HCT116 (cell line): Measurements from ENCODE around the gene IFT122. TPM values are rescaled to one million over a fixed set of nuclear protein-coding genes. Genes with fewer than 3 reads are reported as not detected.

ENCODE experiments used
- ATAC-seq: fragments of 200-7000 bp; cut with Tn5 transposase; 2 replicates; pipeline ENCODE4 v1.9.1; 2020; ENCODE audit warnings: mild to moderate bottlenecking, moderate library complexity
- BruUV-seq: library from RNA; stranded (reverse); fragments of 400-500 nt; replicated peaks from 2 replicates; lab custom pipeline; 2021; lab: Mats Ljungman, UMichigan
- CTCF ChIA-PET: fragments of 300-600 bp; sonication (Branson Sonifier 250); formaldehyde crosslinking; loops from one replicate; lab custom pipeline; 2021; ENCODE audit warnings: antibody characterized with exemption; lab: Charles Lee
- POLR2A ChIA-PET: fragments of 300-600, 350-600 bp; sonication (Branson Sonifier 250); formaldehyde crosslinking; loops from one replicate; lab custom pipeline; 2021; ENCODE audit warnings: antibody characterized with exemption; lab: Charles Lee
- RAD21 ChIA-PET, 2 experiments: fragments of 300-600 bp; sonication (Branson Sonifier 250); formaldehyde crosslinking; loops; one replicate each; lab custom pipeline; 2023; ENCODE audit warnings: low total read pairs in 2 of 2; ENCODE audit not compliant: uncharacterized antibody in 2 of 2, unreplicated experiment in 2 of 2, low non-redundant PET in 1 of 2; lab: Charles Lee
- DNase-seq: peaks from one replicate; pipeline ENCODE4 v3.0.0-alpha.2; 2010; ENCODE audit warnings: low read depth, low spot score
- H2AFZ ChIP-seq: fragments of 200-600 bp; shearing (Covaris generic), sonication (generic); 2 replicates; pipeline ENCODE4 v1.6.1; 2017; ENCODE audit warnings: low read depth, mixed run types, mixed read lengths, antibody characterized with exemption, low read length; ENCODE audit not compliant: poor library complexity, severe bottlenecking
- H3K27ac ChIP-seq: 2 replicates; pipeline ENCODE4 v1.5.1; 2012; ENCODE audit warnings: low read depth, low read length
- H3K27me3 ChIP-seq: fragments of 200-600 bp; sonication (generic); 2 replicates; pipeline ENCODE4 v1.6.1; 2016; ENCODE audit warnings: mixed run types, low read length, mixed read lengths; ENCODE audit not compliant: insufficient read depth
- H3K36me3 ChIP-seq, 2 experiments: fragments of 200-500 bp in 1 of 2; fragments of 200-600 bp in 1 of 2; sonication (Bioruptor generic) in 1 of 2; sonication (generic) in 1 of 2; 2 replicates each; pipeline versions ENCODE4 v1.5.1 to v1.6.1; 2014 to 2016; ENCODE audit warnings: low read length in 2 of 2, inconsistent platforms in 1 of 2, mixed read lengths in 1 of 2, mixed run types in 1 of 2; ENCODE audit not compliant: insufficient read depth in 2 of 2, control insufficient read depth in 1 of 2
- H3K4me1 ChIP-seq, 2 experiments: fragments of 200-600 bp in 1 of 2; sonication (generic) in 1 of 2; 2 replicates each; pipeline versions ENCODE4 v1.5.1 to v1.6.1; 2012 to 2017; ENCODE audit warnings: low read length in 2 of 2, inconsistent platforms in 1 of 2, mild to moderate bottlenecking in 1 of 2, mixed read lengths in 1 of 2, mixed run types in 1 of 2, moderate library complexity in 1 of 2; ENCODE audit not compliant: insufficient read depth in 2 of 2, control insufficient read depth in 1 of 2
- H3K4me2 ChIP-seq: fragments of 200-600 bp; sonication (generic); 2 replicates; pipeline ENCODE4 v1.6.1; 2017; ENCODE audit warnings: mixed run types, low read length, mixed read lengths
- H3K4me3 ChIP-seq, 2 experiments: fragments of 200-600 bp in 1 of 2; sonication (generic) in 1 of 2; replicated peaks in 1 of 2; 2 replicates each; pipeline ENCODE4 v1.5.1; 2011 to 2016; ENCODE audit warnings: low read length in 2 of 2, control low read depth in 1 of 2, low read depth in 1 of 2, mild to moderate bottlenecking in 1 of 2, mixed read lengths in 1 of 2, mixed run types in 1 of 2
- H3K79me2 ChIP-seq: fragments of 200-600 bp; sonication (generic); 2 replicates; pipeline ENCODE4 v1.6.1; 2017; ENCODE audit warnings: mild to moderate bottlenecking, mixed run types, low read length, moderate library complexity, mixed read lengths; ENCODE audit not compliant: insufficient read depth
- H3K9ac ChIP-seq: fragments of 200-600 bp; sonication (generic); 2 replicates; pipeline ENCODE4 v1.6.1; 2016; ENCODE audit warnings: low read length, mixed read lengths
- H3K9me2 ChIP-seq: fragments of 200-600 bp; sonication (generic), shearing (Covaris generic); 2 replicates; pipeline ENCODE4 v1.6.1; 2017; ENCODE audit warnings: mixed run types, mild to moderate bottlenecking, moderate library complexity; ENCODE audit not compliant: insufficient read depth
- H3K9me3 ChIP-seq, 2 experiments: fragments of 200-500 bp in 1 of 2; fragments of 200-600 bp in 1 of 2; sonication (Bioruptor generic) in 1 of 2; sonication (generic) in 1 of 2; 2 replicates each; pipeline ENCODE4 v1.6.1; 2014 to 2017; ENCODE audit warnings: low read length in 2 of 2, mixed read lengths in 2 of 2, inconsistent platforms in 1 of 2, low read depth in 1 of 2, mild to moderate bottlenecking in 1 of 2, mixed run types in 1 of 2, moderate library complexity in 1 of 2; ENCODE audit not compliant: control insufficient read depth in 1 of 2, insufficient read depth in 1 of 2
- H4K20me1 ChIP-seq: fragments of 200-600 bp; sonication (generic), shearing (Covaris generic); 2 replicates; pipeline ENCODE4 v1.6.1; 2017; ENCODE audit warnings: mixed run types, mild to moderate bottlenecking, moderate library complexity; ENCODE audit not compliant: insufficient read depth
- ATF3 ChIP-seq: IDR thresholded peaks from 2 replicates; pipeline ENCODE4 v1.6.1; 2012
- CBX3 ChIP-seq: IDR thresholded peaks from 2 replicates; pipeline ENCODE4 v1.6.1; 2012; ENCODE audit warnings: low read depth
- CEBPB ChIP-seq: IDR thresholded peaks from 2 replicates; pipeline ENCODE4 v1.6.1; 2012; ENCODE audit warnings: low read depth
- CTCF ChIP-seq, 3 experiments: fragments of 200-600 bp in 1 of 3; sonication (generic) in 1 of 3; IDR thresholded peaks in 2 of 3; conservative IDR thresholded peaks in 1 of 3; 2 replicates each; pipeline ENCODE4 v1.5.1; 2012 to 2017; ENCODE audit warnings: low read depth in 2 of 3, low read length in 2 of 3, antibody characterized with exemption in 1 of 3, borderline replicate concordance in 1 of 3, control low read depth in 1 of 3, mild to moderate bottlenecking in 1 of 3, mixed read lengths in 1 of 3, mixed run types in 1 of 3, moderate library complexity in 1 of 3; ENCODE audit not compliant: insufficient read depth in 1 of 3
- EZH2 ChIP-seq: fragments of 200-600 bp; sonication (generic); IDR thresholded peaks from 2 replicates; pipeline ENCODE4 v1.6.1; 2017; ENCODE audit warnings: antibody characterized with exemption, mixed run types
- EZH2phosphoT487 ChIP-seq: fragments of 200-600 bp; IDR thresholded peaks from 2 replicates; pipeline ENCODE4 v1.6.1; 2018; ENCODE audit warnings: antibody characterized with exemption, borderline replicate concordance
- RAD21 ChIP-seq: IDR thresholded peaks from 2 replicates; pipeline ENCODE4 v1.6.1; 2012; ENCODE audit warnings: low read depth, mild to moderate bottlenecking
- REST ChIP-seq: IDR thresholded peaks from 2 replicates; pipeline ENCODE4 v1.6.1; 2012; ENCODE audit warnings: low read depth
- ZBTB33 ChIP-seq: IDR thresholded peaks from 2 replicates; pipeline ENCODE4 v1.6.1; 2011; ENCODE audit warnings: mild to moderate bottlenecking, low read length, moderate library complexity; ENCODE audit not compliant: insufficient replicate concordance; ENCODE audit errors: extremely low read depth
- ZNF274 ChIP-seq: fragments of 200-500 bp; sonication (Bioruptor generic); IDR thresholded peaks from 2 replicates; pipeline ENCODE4 v1.6.1; 2014; ENCODE audit warnings: mild to moderate bottlenecking, low read depth, low read length, inconsistent platforms
- intact Hi-C: fragments of 100-400 bp; cut with micrococcal nuclease; formaldehyde crosslinking; loops from 2 replicates; pipeline ENCODE4 v1.10.0; 2022
- total RNA-seq: library from RNA; stranded (reverse); gene quantifications from one replicate; pipeline ENCODE4 v1.2.1, GENCODE V29; 2021; ENCODE audit not compliant: unreplicated experiment

The IFT122 gene
- total RNA-seq, 1 experiment from 2014 or later, result 21.4 TPM

- no peak for TF ChIP-seq CTCF (IDR thresholded peaks at IDR 0.05 in 2 of 3, conservative IDR thresholded peaks at IDR 0.05 in 1 of 3; ENCODE audit: borderline replicate concordance in 1 of 3, insufficient read depth in 1 of 3, low read depth in 2 of 3, low read length in 2 of 3)
- TF ChIP-seq ZNF274, result no peak
- no peak for TF ChIP-seq ATF3
- no peak for TF ChIP-seq CEBPB
- POLR2A ChIA-PET, result no interaction called here
- CTCF ChIA-PET, result no interaction called here
These were observed 94.5 kb downstream of the IFT122 start for GRCh38 chr3:129534428-129535027.

GRCh38 chr3:129535075-129535474 lies 95.1 kb downstream of the IFT122 start:
- DNase-seq (no peak), ATAC-seq (no peak)
- H3K4me3 ChIP-seq, result no peak overlapping the region
- no peaks in the 10 kb centered on the region for H3K27me3 ChIP-seq
- ChIA-PET CTCF (no interaction called here), POLR2A (no interaction called here), RAD21 (interaction anchor here in 1 of 2 experiments (0.7 kb wide), 1 partner anchor 20 kb away, joined by 3 read pairs; no protein-coding TSS in a partner anchor)
- H3K4me1 ChIP-seq, result peaks cover 0 to 4% of the 10 kb centered on the region in 2 experiments; a peak in 1 of 4 replicates
- H3K9me2 ChIP-seq, result no peaks in the 10 kb centered on the region
- H3K79me2 ChIP-seq, result no peaks in the 10 kb centered on the region
- no peak overlapping the region for H2AFZ ChIP-seq
- H3K27ac ChIP-seq, result no peak overlapping the region
- intact Hi-C loops, result no loop called here
- BruUV-seq, result no TSS peak
- H3K36me3 ChIP-seq, result no peaks in the 10 kb centered on the region
- H3K9ac ChIP-seq, result no peak overlapping the region
- no peaks in the 10 kb centered on the region for H4K20me1 ChIP-seq
- no peak overlapping the region for H3K4me2 ChIP-seq
- H3K9me3 ChIP-seq, result no peaks in the 10 kb centered on the region
- TF ChIP-seq EZH2phosphoT487 (no peak), ZBTB33 (no peak), EZH2 (no peak), RAD21 (no peak), REST (no peak), ATF3 (no peak), CBX3 (no peak)

More at GRCh38 chr3:129534428-129535027, 94.5 kb downstream of the IFT122 start:
- Histone ChIP-seq H3K9me3 (no peaks in the 10 kb centered on the region), H3K4me1 (peaks cover 0 to 4% of the 10 kb centered on the region in 2 experiments; a peak in 1 of 4 replicates), H3K27me3 (no peaks in the 10 kb centered on the region), H3K4me2 (no peak overlapping the region), H3K27ac (no peak overlapping the region), H3K4me3 (no peak overlapping the region), H3K9ac (no peak overlapping the region), H4K20me1 (no peaks in the 10 kb centered on the region), H3K9me2 (no peaks in the 10 kb centered on the region), H2AFZ (no peak overlapping the region), H3K36me3 (no peaks in the 10 kb centered on the region), H3K79me2 (no peaks in the 10 kb centered on the region)
- intact Hi-C loops, result no loop called here
- ATAC-seq, result no peak
- RAD21 ChIA-PET, result no interaction called here
- DNase-seq, result no peak
- no TSS peak for BruUV-seq
